ENCODE results near the gene SPEM1.

Gene SPEM1

DNA sequence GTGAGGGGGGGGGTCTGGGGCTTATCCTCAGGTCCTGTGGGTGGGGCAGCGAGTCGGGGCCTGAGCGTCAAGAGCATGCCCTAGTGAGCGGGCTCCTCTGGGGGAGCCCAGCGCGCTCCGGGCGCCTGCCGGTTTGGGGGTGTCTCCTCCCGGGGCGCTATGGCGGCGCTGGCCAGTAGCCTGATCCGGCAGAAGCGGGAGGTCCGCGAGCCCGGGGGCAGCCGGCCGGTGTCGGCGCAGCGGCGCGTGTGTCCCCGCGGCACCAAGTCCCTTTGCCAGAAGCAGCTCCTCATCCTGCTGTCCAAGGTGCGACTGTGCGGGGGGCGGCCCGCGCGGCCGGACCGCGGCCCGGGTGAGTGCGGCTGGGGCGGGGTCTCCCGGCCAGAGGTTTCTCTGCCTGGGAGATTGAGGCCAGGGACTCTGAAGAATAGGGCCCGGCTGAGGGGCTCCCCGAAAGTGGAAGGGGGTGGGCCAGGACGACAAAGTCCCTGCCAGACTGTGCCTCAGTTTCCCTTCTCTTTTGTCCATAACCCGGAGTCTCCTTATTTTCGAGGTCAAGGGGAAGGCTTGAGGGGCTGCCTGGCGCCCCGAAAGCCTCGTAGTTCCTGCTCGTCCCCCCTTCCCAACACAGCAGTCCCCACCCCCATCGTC is 19.5 kb downstream of the SPEM1 start, which contains the start of gene FGF11:
TSS of gene FGF11 (plus strand) at position 51 of the 651 bp plus-strand sequence. CDS start at position 160, 109 bp downstream.
- FAIRE-seq (no peak), DNase-seq (ENCODE audit: insufficient read length, low spot score) (no peak)

DNA sequence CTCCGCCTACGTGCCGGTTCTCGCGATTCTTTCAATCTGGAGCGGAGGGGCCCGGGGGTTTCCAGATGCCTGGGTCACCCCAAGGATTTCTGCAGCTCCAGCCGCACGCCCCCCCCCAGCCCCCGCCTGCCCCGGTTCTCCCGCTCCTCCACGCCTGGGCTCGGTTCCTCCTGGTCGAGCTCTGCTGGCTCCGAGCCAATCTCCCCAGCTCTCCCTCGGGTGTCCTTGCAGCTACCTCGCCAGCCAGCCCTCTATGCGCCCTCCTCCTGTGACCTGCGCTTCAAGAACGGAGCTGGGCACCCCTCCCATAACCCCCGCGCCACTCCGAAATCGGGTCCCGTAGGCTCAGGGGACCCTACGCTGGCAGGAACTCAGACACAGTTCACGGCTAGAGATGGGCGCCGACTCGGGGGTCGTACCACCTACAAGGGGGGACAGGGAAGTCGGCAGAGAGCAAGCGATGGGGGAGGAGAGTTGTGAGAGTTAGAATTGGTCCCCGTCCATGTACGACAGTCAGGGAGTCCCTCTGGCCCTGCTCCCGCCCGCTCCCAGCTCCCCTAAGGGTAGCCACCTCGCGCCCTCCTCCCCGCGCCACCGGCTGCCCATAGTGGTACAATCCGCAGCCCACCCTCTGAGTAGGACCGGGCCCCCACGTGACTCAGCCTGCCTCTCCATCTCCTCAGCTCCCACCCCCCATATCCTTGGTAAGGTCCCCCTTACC is 20.1 kb downstream of the SPEM1 start:
- DNase-seq (ENCODE audit: insufficient read length, low spot score): peak; percentile 66
- FAIRE-seq: peak; percentile 92

DNA sequence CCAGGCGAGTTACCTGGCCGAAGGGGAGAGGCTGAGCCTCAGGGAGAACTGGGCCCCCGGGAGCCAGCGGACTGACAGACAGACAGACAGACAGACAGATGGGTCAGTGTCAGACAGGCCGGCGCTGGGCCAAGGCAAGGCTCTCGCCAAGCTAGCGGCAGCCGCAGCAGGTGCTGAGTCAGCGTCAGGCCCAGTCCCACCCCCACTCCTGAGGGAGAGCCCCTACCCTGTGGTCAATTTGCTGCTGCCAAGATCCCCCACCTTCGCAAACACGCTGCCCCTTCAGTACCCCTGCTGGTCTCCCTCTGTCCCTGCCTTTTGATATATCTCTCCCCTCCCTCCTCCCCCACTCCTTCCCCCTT is 20.7 kb downstream of the SPEM1 start:
- DNase-seq (ENCODE audit: insufficient read length, low spot score): peak; percentile 41
- FAIRE-seq: no peak

DNA sequence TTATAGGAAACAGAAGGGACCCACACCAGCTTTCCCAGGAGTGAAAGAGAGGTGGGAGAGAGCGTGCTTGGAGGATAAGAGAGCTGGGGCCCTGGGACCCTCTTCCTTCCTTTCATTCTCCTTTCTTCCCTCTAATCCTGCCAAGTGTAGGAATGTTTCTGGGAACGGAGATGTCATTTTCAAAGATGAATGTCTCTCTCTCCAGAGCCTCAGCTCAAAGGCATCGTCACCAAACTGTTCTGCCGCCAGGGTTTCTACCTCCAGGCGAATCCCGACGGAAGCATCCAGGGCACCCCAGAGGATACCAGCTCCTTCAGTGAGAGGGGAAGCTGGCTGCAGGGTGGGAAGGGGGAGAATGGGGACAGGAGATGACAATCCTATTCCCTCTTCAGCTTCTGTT is 21.1 kb downstream of the SPEM1 start:
- DNase-seq (ENCODE audit: insufficient read length, low spot score) (no peak), FAIRE-seq (no peak)

DNA sequence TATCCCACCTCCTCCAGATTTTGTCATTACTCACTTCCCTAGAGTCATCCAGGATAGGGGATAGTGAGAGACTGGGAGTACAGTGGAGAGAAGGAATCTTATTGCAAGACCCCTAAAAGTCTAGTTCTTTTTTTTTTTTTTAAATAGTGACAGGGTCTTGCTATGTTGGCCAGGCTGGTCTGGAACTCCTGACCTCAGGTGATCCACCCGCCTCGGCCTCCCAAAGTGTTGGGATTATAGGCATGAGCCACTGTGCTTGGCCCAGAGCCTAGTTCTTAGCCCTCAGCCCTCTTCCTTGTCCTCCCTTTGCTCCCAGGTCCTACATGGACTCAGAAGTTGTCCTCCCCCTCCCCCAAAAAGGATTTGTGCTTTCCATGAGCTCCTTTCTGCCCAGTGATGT is 22.0 kb downstream of the SPEM1 start:
- FAIRE-seq: no peak
- DNase-seq (ENCODE audit: insufficient read length, low spot score): no peak

DNA sequence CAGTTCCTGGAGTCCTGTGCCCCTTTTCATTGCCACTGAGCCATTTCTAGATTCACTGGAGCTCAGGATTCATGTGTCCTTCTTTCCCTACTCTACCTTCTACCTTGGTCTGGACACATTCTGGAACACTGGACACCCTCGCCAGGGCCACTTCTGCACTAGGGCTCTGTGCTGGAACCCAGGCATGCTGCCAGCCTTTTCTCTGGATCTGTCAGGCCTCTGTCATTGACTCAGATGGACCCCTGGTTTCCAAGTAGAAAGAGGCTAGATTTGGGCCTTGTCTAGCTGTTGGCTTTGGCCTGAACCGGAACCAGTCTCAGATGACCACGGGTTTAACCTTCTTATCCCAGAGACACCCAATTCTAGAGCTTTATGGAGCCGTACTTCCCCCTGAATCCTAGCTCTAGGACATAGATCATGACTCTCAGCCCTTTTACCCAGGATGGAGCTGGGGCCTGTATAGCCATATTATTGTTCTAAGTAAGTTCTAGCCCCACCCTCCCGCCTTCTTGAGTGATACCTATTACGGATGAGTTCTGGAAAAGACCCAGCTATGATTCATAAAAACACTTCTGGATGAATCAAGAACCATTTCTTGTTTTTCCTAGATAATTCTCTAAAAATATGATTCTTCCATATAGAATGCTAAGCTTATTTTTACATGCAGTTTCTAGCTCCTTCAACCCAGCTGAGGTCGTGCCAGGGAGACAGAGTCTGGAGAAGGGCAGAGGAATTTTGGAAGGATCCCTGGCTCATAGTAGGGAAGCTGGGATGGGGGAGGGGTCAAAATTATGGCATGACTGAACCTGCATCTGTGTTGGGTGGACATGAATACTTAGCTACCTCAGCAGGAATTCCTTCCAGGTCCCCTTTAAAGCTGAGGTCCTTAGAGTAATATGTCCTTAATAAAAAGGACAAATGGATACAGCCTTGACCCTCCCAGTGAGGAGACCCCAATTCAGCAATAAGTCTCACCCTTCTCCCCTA is 23.7 kb downstream of the SPEM1 start:
- DNase-seq (ENCODE audit: insufficient read length, low spot score): no peak
- peak; percentile 75 for FAIRE-seq

DNA sequence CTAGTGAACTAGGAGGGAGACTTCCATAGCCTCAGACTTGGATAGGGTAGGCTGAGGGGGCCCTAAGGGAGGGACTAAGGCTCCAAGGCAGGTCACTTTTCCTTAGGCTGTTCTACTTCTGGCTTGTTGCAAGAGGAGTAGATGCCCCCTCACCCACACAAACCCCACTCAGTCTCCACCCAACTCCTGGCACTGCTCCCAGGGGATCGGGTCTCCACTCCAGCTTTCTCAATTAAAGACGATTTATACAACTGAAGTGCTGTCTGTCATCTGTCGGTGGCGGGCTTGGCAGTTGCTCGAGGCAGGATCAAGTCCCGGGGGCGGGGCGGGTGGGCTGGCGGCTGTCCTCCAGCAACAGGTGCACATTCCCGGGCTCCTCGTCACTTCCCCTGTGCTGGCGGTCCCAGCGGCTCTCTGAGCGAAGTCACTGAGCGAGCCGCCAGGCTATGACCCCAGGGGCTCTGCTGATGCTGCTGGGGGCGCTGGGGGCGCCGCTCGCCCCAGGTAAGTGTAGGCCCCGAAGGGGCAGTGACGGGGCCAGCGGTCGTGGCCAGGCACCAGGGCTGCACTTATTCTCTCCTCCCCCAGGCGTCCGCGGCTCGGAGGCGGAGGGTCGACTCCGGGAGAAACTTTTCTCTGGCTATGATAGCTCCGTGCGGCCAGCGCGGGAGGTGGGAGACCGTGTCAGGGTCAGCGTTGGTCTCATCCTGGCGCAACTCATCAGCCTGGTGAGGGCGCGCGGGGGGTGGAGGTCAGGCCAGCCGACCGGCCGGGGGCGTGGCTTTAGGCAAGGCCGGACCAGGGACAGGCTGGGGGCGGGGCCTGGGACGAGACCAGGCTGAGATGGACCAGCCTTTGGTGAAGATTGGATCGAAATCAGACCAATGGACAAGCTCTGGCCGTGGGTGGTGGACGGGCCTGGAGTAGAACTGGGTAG is 24.8 kb downstream of the SPEM1 start, which contains the start of gene CHRNB1:
TSS of gene CHRNB1 (plus strand) at position 380 of the 937 bp plus-strand sequence. CDS start at position 447, 67 bp downstream.
- peak; percentile 98 for FAIRE-seq
- DNase-seq (ENCODE audit: insufficient read length, low spot score): peak; percentile 88

DNA sequence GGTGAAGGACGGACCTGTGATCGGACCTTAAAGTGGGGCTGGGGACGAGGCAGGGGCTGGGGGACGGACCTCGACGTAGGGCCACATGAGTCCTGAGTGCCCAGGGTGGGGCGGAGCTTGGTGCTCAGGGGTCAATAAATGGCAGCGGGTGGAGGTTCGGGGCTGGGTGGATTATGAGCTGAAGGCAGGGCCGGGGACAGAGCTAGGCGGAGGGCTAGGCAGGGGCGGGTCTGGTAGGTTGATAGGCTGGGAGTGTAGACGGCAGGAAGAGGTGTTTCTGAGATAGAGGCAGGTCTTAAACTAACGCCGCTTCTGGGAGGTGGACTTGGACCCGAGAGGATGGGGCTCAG is 25.5 kb downstream of the SPEM1 start:
- DNase-seq (ENCODE audit: insufficient read length, low spot score): no peak
- FAIRE-seq: no peak

DNA sequence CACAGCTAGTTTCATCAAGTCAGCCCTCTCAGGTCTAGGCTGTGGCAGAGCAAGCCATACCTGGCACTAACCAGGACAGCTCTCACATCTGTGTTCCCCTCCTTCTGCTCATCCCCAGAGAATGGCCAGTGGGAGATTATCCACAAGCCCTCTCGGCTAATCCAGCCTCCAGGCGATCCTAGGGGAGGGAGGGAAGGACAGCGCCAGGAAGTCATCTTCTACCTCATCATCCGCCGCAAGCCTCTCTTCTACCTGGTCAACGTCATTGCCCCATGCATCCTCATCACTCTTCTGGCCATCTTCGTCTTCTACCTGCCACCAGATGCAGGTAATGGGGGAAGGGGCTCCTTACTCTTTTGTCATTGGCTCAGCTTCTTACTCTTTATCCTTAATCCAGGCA is 28.3 kb downstream of the SPEM1 start:
- no peak for FAIRE-seq
- DNase-seq (ENCODE audit: insufficient read length, low spot score): no peak

DNA sequence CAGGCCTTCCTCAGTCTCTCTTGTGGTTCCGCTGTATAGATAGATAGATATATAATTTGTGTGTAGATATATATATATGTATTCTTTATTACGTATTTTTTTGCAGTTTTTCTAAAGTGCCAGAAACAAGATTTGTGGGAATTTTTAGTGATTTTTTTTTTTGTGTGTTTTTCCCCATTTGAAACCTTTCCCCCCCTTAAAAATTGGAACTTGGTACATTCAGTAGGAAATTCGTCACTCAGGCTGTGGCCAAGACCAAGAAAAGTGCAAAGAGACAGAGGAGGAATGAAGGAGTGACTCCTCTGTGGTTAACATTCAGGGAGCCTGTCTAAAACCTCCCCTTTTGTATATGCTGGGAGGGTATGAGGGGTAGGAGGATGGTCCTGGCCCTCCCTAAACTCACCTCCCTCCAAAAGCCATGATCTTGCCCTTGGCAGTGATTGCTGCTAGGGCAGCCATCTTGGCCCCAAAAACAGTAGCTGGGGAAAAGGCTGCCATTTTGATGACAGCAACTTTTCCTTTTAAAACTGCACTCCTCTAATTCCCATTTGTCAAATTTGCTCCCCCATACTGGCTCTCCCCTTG is 39.9 kb downstream of the SPEM1 start:
- no peak for FAIRE-seq
- DNase-seq (ENCODE audit: insufficient read length, low spot score): no peak

DNA sequence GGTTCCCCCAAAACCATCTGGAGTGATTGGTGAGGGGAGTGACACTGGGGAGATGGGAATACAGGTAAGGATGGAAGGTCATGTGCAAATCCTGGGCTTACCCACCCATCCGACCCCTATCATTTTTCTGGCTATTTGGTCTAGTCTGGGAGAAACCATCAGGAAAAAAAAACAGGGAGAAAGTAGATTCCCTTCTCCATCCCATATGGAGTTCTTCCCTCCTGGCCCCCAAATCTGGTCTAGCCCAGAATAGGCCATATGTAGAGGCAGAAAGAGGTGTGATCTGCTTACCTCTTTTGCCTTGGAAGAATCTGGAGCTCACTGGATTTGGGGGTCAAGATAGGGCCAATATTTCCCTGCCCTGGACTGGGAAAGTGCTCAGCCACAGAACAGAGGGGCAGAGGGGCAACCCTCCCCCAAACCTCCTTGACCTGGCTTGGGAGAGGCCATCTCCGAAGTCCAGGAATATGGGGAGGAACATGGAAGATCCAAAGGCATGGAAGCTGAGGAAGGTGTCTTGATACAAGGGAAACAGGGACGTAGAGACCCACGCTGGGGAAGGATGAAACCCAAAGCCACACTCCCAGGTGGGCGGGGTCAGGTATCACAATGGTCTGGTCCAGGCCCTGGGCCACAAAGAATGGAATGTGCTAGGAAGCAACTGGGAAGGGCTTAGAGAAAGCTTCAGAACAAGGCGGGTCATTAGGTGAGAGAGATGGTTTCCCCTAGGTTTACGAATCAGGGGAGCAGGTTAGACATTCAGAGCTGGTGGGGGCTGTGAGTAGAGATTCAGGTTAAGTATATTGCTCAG is 40.9 kb downstream of the SPEM1 start:
- FAIRE-seq: no peak
- DNase-seq (ENCODE audit: insufficient read length, low spot score): no peak

DNA sequence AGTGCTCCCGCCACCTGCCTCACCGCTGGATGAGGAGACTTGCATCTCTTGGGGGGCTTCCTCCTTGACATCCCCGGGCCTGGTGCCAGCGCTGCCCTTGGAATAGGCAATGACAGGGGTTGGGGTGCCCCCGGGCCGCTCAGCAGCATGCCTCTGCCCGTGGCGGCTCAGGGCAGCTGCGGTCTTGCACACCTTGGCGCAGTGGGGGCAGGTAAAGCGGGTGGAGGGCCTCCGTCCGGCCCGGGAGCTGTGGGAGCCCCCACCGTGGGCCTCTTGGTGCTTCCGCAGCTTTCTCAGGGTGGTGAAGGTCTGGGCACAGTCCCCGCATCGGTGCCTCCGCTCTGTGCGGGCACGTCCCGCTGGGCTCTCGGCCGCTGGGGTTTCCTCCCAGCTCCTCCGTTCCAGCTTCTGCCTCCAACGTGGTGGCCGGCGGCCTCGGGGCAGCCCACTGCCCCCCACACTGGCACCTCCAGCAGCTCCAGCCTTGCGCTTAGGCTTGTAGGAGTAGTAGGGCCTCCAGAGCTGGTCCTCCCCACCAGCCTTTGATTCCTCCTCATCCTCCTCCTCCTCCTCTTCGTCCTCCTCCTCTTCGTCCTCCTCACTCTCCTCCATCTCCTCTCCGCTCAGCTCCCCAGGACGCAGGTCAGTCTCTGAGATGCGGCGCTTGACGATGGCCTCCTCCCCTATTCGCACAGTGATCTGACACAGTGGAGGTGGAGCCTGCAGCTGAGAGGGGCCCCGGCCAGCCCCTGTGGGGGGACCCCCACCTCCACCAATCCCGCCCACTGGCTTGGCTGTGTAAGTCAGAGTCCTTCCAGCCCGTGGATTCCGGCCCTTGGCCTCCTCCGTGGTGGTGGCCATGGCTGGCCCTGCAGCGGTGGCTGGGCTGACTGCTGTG is 42.6 kb downstream of the SPEM1 start:
- FAIRE-seq: no peak

DNA sequence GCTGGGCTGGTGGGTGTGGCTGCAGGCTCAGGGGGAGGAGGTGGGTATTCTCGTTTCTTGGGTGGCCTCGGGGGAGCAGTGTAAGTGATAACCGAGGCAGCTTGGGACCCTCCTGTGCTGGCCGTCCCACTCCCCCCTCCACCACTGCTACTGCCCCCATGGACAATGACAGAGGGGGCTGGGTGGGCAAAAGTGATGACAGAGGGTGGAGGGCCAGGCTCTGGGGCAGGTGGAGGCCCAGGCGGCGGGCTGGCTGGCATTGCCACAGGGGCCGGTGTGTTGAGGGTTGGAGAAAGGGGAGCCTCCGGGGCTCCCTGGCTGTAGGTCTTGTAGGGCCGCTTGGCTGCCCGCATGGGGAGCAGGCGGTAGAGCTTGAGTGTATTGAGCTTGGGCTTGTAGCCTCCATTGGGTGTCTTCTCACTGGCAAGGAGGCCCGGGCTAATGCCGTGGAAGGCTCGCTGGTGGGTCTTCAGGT is 43.3 kb downstream of the SPEM1 start:
- DNase-seq (ENCODE audit: insufficient read length, low spot score) (no peak), FAIRE-seq (no peak)

More for the DNA sequence above, 42.6 kb downstream of the SPEM1 start:
- DNase-seq (ENCODE audit: insufficient read length, low spot score): no peak

DNA sequence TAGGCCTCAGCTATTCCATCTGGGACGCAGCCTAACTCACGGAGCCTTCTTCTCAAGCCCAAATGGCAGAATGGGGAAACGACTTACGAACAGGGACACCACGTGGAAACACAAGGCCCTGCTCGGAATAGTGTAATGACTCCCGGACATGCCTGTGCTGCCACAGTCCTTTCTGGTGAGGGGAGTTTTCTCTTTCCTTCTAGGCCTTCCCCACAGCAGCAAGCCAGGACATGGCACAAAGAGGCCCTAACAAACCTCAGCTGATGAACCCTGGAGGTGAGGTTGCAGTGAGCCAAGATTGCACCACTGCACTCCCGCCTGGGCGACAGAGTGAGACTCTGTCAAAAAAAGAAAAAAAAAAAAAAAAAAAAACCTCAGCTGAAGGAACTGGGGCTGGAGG is 44.0 kb downstream of the SPEM1 start:
- no peak for DNase-seq (ENCODE audit: insufficient read length, low spot score)
- no peak for FAIRE-seq

DNA sequence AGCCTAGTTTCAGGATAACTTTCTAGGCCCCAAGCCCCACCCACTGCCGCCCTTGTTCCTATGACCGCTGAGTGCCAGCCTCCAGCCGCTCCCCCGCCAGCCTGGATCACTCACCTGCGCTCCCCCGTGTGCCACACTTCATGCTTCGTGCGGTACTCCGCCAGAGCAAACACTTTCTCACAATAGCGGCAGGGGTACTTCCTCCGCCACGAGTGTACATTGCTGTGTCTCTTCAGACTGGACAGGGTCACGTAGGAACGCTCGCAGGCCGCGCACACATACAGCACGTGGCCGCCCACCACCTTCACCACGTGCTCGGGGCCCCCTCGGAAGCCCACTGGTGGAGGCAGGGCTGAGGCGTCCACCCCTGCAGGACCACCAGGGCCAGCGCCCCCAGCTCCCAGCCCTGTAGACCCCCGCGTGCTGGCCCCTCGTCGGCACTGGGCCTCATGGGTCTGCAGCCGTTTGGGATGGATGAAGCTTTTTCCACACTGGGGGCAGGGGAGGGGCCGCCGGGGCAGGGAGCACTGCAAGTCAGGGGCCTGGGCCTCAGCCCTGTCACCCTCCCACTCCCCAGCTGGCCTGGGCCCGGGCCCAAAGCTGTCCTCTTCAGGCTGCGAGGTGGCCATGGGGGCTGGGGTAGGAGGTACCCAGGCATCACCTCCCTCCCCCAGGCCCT is 45.6 kb downstream of the SPEM1 start:
- FAIRE-seq: no peak
- DNase-seq (ENCODE audit: insufficient read length, low spot score): no peak

DNA sequence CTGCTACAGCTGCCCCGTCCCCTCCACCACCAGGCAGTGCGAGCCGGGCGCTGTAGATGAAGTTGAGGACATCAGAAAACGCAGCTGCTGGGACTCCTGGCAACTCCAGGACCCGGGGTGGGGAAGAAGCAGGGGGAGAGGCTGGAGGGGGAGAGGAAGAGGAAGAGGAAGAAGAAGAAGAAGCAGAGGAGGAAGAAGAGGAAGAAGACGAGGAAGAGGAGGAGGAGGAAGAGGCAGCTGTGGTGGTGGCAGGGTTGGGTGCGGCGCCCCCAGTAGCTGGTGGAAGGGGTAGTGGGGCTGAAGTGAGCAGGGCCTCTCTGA is 46.2 kb downstream of the SPEM1 start:
- DNase-seq (ENCODE audit: insufficient read length, low spot score) (no peak), FAIRE-seq (no peak)

DNA sequence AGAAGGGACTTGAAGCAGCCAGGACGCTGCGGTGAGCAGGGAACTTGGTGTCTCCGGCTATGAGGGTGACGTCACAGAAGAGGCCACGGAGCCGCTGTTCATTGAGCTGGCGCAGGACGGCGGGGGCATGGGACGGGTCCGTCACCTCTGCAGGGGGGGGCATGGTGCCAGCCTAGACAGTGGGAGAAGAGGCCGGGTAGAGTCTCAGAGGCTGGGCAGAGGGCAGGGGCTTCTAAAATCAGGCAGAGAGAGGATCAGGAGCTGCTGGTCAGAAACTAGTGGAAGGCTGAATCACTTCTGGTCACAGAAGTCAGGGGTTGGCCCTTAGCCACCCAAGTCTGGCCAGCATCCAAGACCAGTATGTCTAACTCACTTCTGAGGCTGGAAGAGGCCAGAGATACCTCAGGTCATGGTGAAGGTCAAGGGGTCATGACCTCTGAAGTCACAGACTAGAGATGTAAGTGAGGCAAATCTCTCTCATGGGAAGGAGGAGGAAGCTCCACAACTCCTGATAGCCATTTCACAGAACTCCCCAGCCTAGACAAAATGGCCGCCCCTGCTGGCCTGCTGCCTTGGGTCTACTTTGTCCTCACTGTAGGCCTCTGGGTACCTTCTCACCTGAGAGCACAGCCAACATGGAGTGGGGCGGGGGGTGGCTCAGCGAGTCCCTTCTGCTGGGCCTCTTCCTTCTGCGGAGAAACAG is 46.7 kb downstream of the SPEM1 start:
- DNase-seq (ENCODE audit: insufficient read length, low spot score) (no peak), FAIRE-seq (no peak)
